GM19023 (cell line): ENCODE results near the gene DIP2B.

Source experiments
- ATAC-seq: cut with Tn5 transposase; IDR thresholded peaks from one replicate; pipeline ENCODE4 v1.9.1; 2021; ENCODE audit warnings: mild to moderate bottlenecking, moderate library complexity; ENCODE audit not compliant: unreplicated experiment

Gene DIP2B

DNA sequence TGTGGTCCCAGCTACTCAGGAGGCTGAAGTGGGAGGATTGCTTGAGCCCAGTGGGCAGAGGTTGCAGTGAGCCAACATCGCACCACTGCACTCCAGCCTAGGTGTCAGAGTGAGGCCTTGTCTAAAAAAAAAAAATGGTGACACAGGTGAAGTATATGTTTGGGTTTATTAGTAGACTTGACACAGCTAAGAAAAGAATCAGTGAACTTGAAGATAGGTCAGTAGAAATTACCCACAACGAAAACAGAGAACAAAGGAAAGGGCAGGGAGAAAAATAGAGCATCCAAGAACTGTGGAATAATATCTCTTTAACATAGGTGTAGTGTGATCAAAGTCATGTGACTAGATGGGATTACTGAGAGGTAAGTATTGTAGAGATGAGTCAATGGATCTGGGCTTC is 282.8 kb downstream of the DIP2B start:
- ATAC-seq = no peak

DNA sequence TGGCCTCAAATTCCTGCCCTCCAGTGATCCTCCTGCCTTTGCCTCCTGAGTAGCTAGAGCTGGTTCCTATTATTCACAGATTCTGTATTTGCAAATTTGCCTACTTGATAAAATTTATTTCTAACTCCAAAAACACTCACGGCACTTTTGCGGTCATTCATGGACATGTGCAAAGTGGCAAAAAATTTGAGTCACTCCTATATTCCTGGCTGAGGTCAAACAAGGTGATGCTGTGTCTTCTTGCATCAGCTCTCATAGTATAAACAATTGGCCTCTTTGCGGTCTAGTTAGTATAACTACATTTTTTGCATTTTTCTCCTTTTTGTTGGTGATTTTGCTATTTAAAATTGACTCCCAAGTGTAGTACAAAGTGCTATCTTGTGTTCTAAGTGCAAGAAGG is 283.8 kb downstream of the DIP2B start:
- ATAC-seq = no peak

DNA sequence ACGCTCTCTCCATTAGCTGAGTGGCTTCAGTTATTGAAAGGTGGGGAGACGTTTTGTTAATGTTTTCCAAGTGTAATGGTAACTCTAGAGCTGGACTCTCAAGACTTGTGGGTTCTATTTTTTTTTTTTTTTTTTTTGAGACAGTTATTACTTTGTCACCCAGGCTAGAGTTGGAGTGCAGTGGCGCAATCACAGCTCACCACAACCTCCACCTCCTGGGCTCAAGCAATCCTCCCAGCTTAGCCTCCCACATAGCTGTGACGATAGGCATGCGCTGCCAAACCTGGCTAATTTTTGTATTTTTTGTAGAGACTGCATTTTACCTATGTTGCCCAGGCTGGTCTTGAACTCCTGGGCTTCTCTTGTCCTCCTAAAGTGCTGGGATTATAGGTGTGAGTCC is 285.3 kb downstream of the DIP2B start:
- no peak for ATAC-seq
